Measurements from ENCODE around the gene HSD17B1. TPM values are rescaled to one million over a fixed set of nuclear protein-coding genes. Genes with fewer than 3 reads are reported as not detected.

The HSD17B1 gene
- total and polyA plus RNA-seq, 2 of the 13 experiments (the other 11 are each of a cell fraction or from before 2014, with no cell fraction given), result 0.54 to 0.93 TPM

DNA sequence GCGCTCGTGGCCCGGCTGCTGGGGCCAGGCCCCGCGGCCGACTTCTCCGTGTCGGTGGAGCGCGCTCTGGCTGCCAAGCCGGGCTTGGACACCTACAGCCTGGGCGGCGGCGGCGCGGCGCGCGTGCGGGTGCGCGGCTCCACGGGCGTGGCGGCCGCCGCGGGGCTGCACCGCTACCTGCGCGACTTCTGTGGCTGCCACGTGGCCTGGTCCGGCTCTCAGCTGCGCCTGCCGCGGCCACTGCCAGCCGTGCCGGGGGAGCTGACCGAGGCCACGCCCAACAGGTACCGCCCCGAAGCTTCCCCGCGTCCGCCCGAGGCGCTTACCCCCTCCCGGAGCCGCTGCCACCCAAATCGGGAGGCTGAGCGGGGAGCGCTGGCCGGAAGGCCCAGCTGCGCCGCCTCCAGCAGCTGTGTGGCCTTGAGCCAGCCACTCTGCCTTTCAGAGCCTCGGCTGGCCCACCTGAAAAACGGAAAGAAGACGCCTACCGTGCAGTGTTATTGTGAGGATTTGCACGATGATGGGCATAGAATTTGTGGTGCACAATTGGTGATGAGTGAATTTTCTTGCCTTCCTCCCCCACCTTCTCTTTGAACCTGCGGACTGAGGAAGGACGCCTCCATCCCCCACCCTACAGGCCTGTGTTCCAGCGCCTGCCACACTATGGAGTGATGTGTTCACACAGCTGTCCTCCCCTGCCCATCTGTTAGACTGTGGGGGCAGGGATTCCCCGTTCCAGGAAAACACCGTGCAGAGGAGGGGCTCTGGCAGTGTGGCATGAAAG is 16.2 kb upstream of the HSD17B1 start (continued):
- peak; percentile 64; the same call in 1 of the 2 replicates for TF ChIP-seq ZNF337 (CRISPR knock-in tag; IDR thresholded peaks at IDR 0.05; ENCODE audit: borderline replicate concordance, low read depth)
- TF ChIP-seq, protein P1, sequence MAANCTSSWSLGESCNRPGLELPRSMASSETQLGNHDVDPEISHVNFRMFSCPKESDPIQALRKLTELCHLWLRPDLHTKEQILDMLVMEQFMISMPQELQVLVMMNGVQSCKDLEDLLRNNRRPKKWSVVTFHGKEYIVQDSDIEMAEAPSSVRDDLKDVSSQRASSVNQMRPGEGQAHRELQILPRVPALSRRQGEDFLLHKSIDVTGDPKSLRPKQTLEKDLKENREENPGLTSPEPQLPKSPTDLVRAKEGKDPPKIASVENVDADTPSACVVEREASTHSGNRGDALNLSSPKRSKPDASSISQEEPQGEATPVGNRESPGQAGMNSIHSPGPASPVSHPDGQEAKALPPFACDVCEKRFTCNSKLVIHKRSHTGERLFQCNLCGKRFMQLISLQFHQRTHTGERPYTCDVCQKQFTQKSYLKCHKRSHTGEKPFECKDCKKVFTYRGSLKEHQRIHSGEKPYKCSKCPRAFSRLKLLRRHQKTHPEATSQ (CRISPR knock-in tag; IDR thresholded peaks at IDR 0.05; ENCODE audit: borderline replicate concordance), result peak; percentile 83
- TF ChIP-seq, protein P2, sequence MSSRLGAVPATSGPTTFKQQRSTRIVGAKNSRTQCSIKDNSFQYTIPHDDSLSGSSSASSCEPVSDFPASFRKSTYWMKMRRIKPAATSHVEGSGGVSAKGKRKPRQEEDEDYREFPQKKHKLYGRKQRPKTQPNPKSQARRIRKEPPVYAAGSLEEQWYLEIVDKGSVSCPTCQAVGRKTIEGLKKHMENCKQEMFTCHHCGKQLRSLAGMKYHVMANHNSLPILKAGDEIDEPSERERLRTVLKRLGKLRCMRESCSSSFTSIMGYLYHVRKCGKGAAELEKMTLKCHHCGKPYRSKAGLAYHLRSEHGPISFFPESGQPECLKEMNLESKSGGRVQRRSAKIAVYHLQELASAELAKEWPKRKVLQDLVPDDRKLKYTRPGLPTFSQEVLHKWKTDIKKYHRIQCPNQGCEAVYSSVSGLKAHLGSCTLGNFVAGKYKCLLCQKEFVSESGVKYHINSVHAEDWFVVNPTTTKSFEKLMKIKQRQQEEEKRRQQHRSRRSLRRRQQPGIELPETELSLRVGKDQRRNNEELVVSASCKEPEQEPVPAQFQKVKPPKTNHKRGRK (CRISPR knock-in tag; IDR thresholded peaks at IDR 0.05), result peak; percentile 65; the same call in 1 of the 2 replicates
- TF ChIP-seq RXRA (CRISPR knock-in tag; IDR thresholded peaks at IDR 0.05), result peak; percentile 81
- TF ChIP-seq, protein P3, sequence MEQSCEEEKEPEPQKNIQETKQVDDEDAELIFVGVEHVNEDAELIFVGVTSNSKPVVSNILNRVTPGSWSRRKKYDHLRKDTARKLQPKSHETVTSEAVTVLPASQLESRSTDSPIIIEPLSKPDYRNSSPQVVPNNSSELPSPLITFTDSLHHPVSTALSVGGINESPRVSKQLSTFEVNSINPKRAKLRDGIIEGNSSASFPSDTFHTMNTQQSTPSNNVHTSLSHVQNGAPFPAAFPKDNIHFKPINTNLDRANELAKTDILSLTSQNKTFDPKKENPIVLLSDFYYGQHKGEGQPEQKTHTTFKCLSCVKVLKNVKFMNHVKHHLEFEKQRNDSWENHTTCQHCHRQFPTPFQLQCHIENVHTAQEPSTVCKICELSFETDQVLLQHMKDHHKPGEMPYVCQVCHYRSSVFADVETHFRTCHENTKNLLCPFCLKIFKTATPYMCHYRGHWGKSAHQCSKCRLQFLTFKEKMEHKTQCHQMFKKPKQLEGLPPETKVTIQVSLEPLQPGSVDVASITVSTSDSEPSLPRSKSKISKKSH (CRISPR knock-in tag; IDR thresholded peaks at IDR 0.05; ENCODE audit: borderline replicate concordance), result no peak
- peak; percentile 60 for TF ChIP-seq CBX1 (IDR thresholded peaks at IDR 0.05; ENCODE audit: low read depth)
- TF ChIP-seq RXRB (CRISPR knock-in tag; IDR thresholded peaks at IDR 0.05; ENCODE audit: borderline replicate concordance), result peak; percentile 78
- no peak for TF ChIP-seq KLF6 (CRISPR knock-in tag; IDR thresholded peaks at IDR 0.05)
- TF ChIP-seq, protein P4, sequence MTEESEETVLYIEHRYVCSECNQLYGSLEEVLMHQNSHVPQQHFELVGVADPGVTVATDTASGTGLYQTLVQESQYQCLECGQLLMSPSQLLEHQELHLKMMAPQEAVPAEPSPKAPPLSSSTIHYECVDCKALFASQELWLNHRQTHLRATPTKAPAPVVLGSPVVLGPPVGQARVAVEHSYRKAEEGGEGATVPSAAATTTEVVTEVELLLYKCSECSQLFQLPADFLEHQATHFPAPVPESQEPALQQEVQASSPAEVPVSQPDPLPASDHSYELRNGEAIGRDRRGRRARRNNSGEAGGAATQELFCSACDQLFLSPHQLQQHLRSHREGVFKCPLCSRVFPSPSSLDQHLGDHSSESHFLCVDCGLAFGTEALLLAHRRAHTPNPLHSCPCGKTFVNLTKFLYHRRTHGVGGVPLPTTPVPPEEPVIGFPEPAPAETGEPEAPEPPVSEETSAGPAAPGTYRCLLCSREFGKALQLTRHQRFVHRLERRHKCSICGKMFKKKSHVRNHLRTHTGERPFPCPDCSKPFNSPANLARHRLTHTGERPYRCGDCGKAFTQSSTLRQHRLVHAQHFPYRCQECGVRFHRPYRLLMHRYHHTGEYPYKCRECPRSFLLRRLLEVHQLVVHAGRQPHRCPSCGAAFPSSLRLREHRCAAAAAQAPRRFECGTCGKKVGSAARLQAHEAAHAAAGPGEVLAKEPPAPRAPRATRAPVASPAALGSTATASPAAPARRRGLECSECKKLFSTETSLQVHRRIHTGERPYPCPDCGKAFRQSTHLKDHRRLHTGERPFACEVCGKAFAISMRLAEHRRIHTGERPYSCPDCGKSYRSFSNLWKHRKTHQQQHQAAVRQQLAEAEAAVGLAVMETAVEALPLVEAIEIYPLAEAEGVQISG (CRISPR knock-in tag; IDR thresholded peaks at IDR 0.05), result peak; percentile 54; the same call in 1 of the 2 replicates
- peak; percentile 27 for TF ChIP-seq TAF15 (IDR thresholded peaks at IDR 0.05; ENCODE audit: low read depth, low read length, poor library complexity, severe bottlenecking)
- TF ChIP-seq, protein P5, sequence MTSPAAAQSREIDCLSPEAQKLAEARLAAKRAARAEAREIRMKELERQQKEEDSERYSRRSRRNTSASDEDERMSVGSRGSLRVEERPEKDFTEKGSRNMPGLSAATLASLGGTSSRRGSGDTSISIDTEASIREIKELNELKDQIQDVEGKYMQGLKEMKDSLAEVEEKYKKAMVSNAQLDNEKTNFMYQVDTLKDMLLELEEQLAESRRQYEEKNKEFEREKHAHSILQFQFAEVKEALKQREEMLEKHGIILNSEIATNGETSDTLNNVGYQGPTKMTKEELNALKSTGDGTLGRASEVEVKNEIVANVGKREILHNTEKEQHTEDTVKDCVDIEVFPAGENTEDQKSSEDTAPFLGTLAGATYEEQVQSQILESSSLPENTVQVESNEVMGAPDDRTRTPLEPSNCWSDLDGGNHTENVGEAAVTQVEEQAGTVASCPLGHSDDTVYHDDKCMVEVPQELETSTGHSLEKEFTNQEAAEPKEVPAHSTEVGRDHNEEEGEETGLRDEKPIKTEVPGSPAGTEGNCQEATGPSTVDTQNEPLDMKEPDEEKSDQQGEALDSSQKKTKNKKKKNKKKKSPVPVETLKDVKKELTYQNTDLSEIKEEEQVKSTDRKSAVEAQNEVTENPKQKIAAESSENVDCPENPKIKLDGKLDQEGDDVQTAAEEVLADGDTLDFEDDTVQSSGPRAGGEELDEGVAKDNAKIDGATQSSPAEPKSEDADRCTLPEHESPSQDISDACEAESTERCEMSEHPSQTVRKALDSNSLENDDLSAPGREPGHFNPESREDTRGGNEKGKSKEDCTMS (CRISPR knock-in tag; conservative IDR thresholded peaks at IDR 0.05), result no peak
- no peak for TF ChIP-seq TGIF2 (CRISPR knock-in tag; IDR thresholded peaks at IDR 0.05)
- peak; percentile 75; the same call in 1 of the 2 replicates for TF ChIP-seq SRY (CRISPR knock-in tag; IDR thresholded peaks at IDR 0.05)
- TF ChIP-seq, protein P6, sequence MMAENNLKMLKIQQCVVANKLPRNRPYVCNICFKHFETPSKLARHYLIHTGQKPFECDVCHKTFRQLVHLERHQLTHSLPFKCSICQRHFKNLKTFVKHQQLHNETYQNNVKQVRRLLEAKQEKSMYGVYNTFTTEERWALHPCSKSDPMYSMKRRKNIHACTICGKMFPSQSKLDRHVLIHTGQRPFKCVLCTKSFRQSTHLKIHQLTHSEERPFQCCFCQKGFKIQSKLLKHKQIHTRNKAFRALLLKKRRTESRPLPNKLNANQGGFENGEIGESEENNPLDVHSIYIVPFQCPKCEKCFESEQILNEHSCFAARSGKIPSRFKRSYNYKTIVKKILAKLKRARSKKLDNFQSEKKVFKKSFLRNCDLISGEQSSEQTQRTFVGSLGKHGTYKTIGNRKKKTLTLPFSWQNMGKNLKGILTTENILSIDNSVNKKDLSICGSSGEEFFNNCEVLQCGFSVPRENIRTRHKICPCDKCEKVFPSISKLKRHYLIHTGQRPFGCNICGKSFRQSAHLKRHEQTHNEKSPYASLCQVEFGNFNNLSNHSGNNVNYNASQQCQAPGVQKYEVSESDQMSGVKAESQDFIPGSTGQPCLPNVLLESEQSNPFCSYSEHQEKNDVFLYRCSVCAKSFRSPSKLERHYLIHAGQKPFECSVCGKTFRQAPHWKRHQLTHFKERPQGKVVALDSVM (CRISPR knock-in tag; IDR thresholded peaks at IDR 0.05), result peak; percentile 68; the same call in 1 of the 2 replicates
- TF ChIP-seq IKZF4 (CRISPR knock-in tag; IDR thresholded peaks at IDR 0.05; ENCODE audit: borderline replicate concordance, low read depth, not compliant biosample characterization), result peak; percentile 29
